Measurements from ENCODE around the gene GNAI2.
"Not testable (repeated sequence)": the region's sequence is repeated elsewhere in the genome, so short reads cannot be mapped to it uniquely, and the experiment has no call there.

GNAI2 gene

GRCh38 chr3:50226888-50227389, 9.1 kb upstream of the GNAI2 start:
- no peak for DNase-seq (ENCODE audit: low read depth)

- DNase-seq (ENCODE audit: low read depth) = peak; percentile 80
Observed at GRCh38 chr3:50227390-50228183, 8.4 kb upstream of the GNAI2 start.

GRCh38 chr3:50228184-50228763, 7.7 kb upstream of the GNAI2 start:
- not testable (repeated sequence) for DNase-seq (ENCODE audit: low read depth)

GRCh38 chr3:50229490-50229889, 6.5 kb upstream of the GNAI2 start:
- DNase-seq (ENCODE audit: low read depth) = no peak

- no peak for DNase-seq (ENCODE audit: low read depth)
Observed at GRCh38 chr3:50230104-50230793, 5.8 kb upstream of the GNAI2 start.

GRCh38 chr3:50230794-50231125, 5.2 kb upstream of the GNAI2 start:
- no peak for DNase-seq (ENCODE audit: low read depth)

GRCh38 chr3:50231581-50231980, 4.4 kb upstream of the GNAI2 start:
- no peak for DNase-seq (ENCODE audit: low read depth)

- DNase-seq (ENCODE audit: low read depth) = no peak
Observed at GRCh38 chr3:50232303-50232702, 3.7 kb upstream of the GNAI2 start.

- DNase-seq (ENCODE audit: low read depth) = no peak
Observed at GRCh38 chr3:50233176-50233575, 2.8 kb upstream of the GNAI2 start.

- DNase-seq (ENCODE audit: low read depth) = no peak
Observed at GRCh38 chr3:50236484-50237132, 604 bp downstream of the GNAI2 start.

- no peak for DNase-seq (ENCODE audit: low read depth)
Observed at GRCh38 chr3:50237133-50237651, 1.2 kb downstream of the GNAI2 start.

- DNase-seq (ENCODE audit: low read depth) = peak; percentile 78
Observed at GRCh38 chr3:50237754-50238548, 1.9 kb downstream of the GNAI2 start.

- DNase-seq (ENCODE audit: low read depth) = no peak
Observed at GRCh38 chr3:50238549-50239026, 2.6 kb downstream of the GNAI2 start.

GRCh38 chr3:50239649-50240048, 3.6 kb downstream of the GNAI2 start:
- no peak for DNase-seq (ENCODE audit: low read depth)

- DNase-seq (ENCODE audit: low read depth) = no peak
Observed at GRCh38 chr3:50241163-50241562, 5.2 kb downstream of the GNAI2 start.

- no peak for DNase-seq (ENCODE audit: low read depth)
Observed at GRCh38 chr3:50241713-50242380, 5.8 kb downstream of the GNAI2 start.

- DNase-seq (ENCODE audit: low read depth) = no peak
Observed at GRCh38 chr3:50242381-50242770, 6.4 kb downstream of the GNAI2 start.

- peak; percentile 6 for DNase-seq (ENCODE audit: low read depth)
Observed at GRCh38 chr3:50242851-50243542, 7.0 kb downstream of the GNAI2 start.

- DNase-seq (ENCODE audit: low read depth) = no peak
Observed at GRCh38 chr3:50243543-50243895, 7.5 kb downstream of the GNAI2 start.

GRCh38 chr3:50244813-50245212, 8.8 kb downstream of the GNAI2 start:
- DNase-seq (ENCODE audit: low read depth) = not testable (repeated sequence)

Data from stimulated activated CD4-positive, alpha-beta T cell treated with anti-CD3 and anti-CD28 coated beads, Interleukin-2, amount 100 ng/mL, for 4 hours (primary cell).